GM21515 (cell line): ENCODE results near the gene GRK4.

Experiments
- ATAC-seq: cut with Tn5 transposase; IDR thresholded peaks from one replicate; pipeline ENCODE4 v1.9.1; 2021; ENCODE audit not compliant: unreplicated experiment

The GRK4 gene

GRCh38 chr4:3067473-3068001 lies 104.2 kb downstream of the GRK4 start:
- ATAC-seq: no peak

- ATAC-seq: no peak
Observed at GRCh38 chr4:3069661-3070199, 106.4 kb downstream of the GRK4 start.

- ATAC-seq: no peak
Observed at GRCh38 chr4:3070709-3071500, 107.5 kb downstream of the GRK4 start.

- no peak for ATAC-seq
Observed at GRCh38 chr4:3071811-3072210, 108.4 kb downstream of the GRK4 start.

- peak; percentile 26 for ATAC-seq
Observed at GRCh38 chr4:3073158-3074077, 110.0 kb downstream of the GRK4 start.

GRCh38 chr4:3074078-3074845 lies 110.9 kb downstream of the GRK4 start, which contains the start of the genes HTT and HTT-AS:
Gene HTT (plus strand): TSS chr4:3074681. CDS start chr4:3074826, 145 bp downstream.
Gene HTT-AS (minus strand): TSS chr4:3074538.
- ATAC-seq: peak; percentile 67

- no peak for ATAC-seq
Observed at GRCh38 chr4:3074846-3075651, 111.7 kb downstream of the GRK4 start.

- ATAC-seq: no peak
Observed at GRCh38 chr4:3075652-3075981, 112.2 kb downstream of the GRK4 start.

GRCh38 chr4:3077796-3078195 lies 114.4 kb downstream of the GRK4 start:
- peak; percentile 34 for ATAC-seq

GRCh38 chr4:3079694-3080123 lies 116.3 kb downstream of the GRK4 start:
- ATAC-seq: no peak

GRCh38 chr4:3082925-3083515 lies 119.6 kb downstream of the GRK4 start:
- ATAC-seq: no peak

- ATAC-seq: no peak
Observed at GRCh38 chr4:3083732-3084131, 120.4 kb downstream of the GRK4 start.

- no peak for ATAC-seq
Observed at GRCh38 chr4:3085948-3086670, 122.7 kb downstream of the GRK4 start.

GRCh38 chr4:3087115-3087797 lies 123.9 kb downstream of the GRK4 start:
- ATAC-seq: no peak
